ENCODE data around the gene PRRC2A.

The PRRC2A gene

GRCh38 chr6:31631209-31631608 lies 10.7 kb downstream of the PRRC2A start:
- Histone ChIP-seq H3K4me1 (ENCODE audit: control insufficient read depth, insufficient read depth, low read length) (no peaks in the 10 kb centered on the region), H3K4me2 (ENCODE audit: low read length) (no peak overlapping the region), H3K9ac (ENCODE audit: low read depth, low read length) (no peak overlapping the region), H3K27me3 (ENCODE audit: control insufficient read depth, insufficient read depth, low read length) (no peaks in the 10 kb centered on the region), H3K9me3 (replicated peaks; ENCODE audit: low read length) (no peaks in the 10 kb centered on the region), H3K36me3 (ENCODE audit: insufficient read depth, low read length) (peaks cover 96% of the 10 kb centered on the region), H3K4me3 (ENCODE audit: low read length) (no peak overlapping the region)

- H3K4me3 ChIP-seq (ENCODE audit: low read length) = no peak overlapping the region
These were observed 11.3 kb downstream of the PRRC2A start for GRCh38 chr6:31631681-31632278.

GRCh38 chr6:31632279-31632946 lies 11.9 kb downstream of the PRRC2A start:
- Histone ChIP-seq H3K9me3 (replicated peaks; ENCODE audit: low read length) (no peaks in the 10 kb centered on the region), H3K4me2 (ENCODE audit: low read length) (no peak overlapping the region), H3K4me3 (ENCODE audit: low read length) (no peak overlapping the region), H3K4me1 (ENCODE audit: control insufficient read depth, insufficient read depth, low read length) (no peaks in the 10 kb centered on the region), H3K9ac (ENCODE audit: low read depth, low read length) (no peak overlapping the region), H3K27me3 (ENCODE audit: control insufficient read depth, insufficient read depth, low read length) (no peaks in the 10 kb centered on the region), H3K36me3 (ENCODE audit: insufficient read depth, low read length) (peaks cover 95% of the 10 kb centered on the region)

More at GRCh38 chr6:31631681-31632278, 11.3 kb downstream of the PRRC2A start:
- Histone ChIP-seq H3K4me2 (ENCODE audit: low read length) (no peak overlapping the region), H3K4me1 (ENCODE audit: control insufficient read depth, insufficient read depth, low read length) (no peaks in the 10 kb centered on the region), H3K9ac (ENCODE audit: low read depth, low read length) (no peak overlapping the region), H3K9me3 (replicated peaks; ENCODE audit: low read length) (no peaks in the 10 kb centered on the region), H3K27me3 (ENCODE audit: control insufficient read depth, insufficient read depth, low read length) (no peaks in the 10 kb centered on the region), H3K36me3 (ENCODE audit: insufficient read depth, low read length) (peaks cover 96% of the 10 kb centered on the region)

GRCh38 chr6:31633447-31633846 lies 12.9 kb downstream of the PRRC2A start:
- Histone ChIP-seq H3K4me1 (ENCODE audit: control insufficient read depth, insufficient read depth, low read length) (no peaks in the 10 kb centered on the region), H3K4me3 (ENCODE audit: low read length) (no peak overlapping the region), H3K36me3 (ENCODE audit: insufficient read depth, low read length) (peaks cover 90% of the 10 kb centered on the region), H3K9me3 (replicated peaks; ENCODE audit: low read length) (no peaks in the 10 kb centered on the region), H3K4me2 (ENCODE audit: low read length) (no peak overlapping the region), H3K27me3 (ENCODE audit: control insufficient read depth, insufficient read depth, low read length) (no peaks in the 10 kb centered on the region), H3K9ac (ENCODE audit: low read depth, low read length) (no peak overlapping the region)

GRCh38 chr6:31634131-31634530 lies 13.6 kb downstream of the PRRC2A start:
- Histone ChIP-seq H3K9me3 (replicated peaks; ENCODE audit: low read length) (no peaks in the 10 kb centered on the region), H3K4me1 (ENCODE audit: control insufficient read depth, insufficient read depth, low read length) (peaks cover 4% of the 10 kb centered on the region), H3K27me3 (ENCODE audit: control insufficient read depth, insufficient read depth, low read length) (no peaks in the 10 kb centered on the region), H3K9ac (ENCODE audit: low read depth, low read length) (no peak overlapping the region), H3K4me3 (ENCODE audit: low read length) (no peak overlapping the region), H3K4me2 (ENCODE audit: low read length) (no peak overlapping the region), H3K36me3 (ENCODE audit: insufficient read depth, low read length) (peaks cover 90% of the 10 kb centered on the region)

GRCh38 chr6:31634969-31635575 lies 14.6 kb downstream of the PRRC2A start:
- Histone ChIP-seq H3K4me1 (ENCODE audit: control insufficient read depth, insufficient read depth, low read length) (peaks cover 12% of the 10 kb centered on the region), H3K4me2 (ENCODE audit: low read length) (no peak overlapping the region), H3K36me3 (ENCODE audit: insufficient read depth, low read length) (peaks cover 90% of the 10 kb centered on the region), H3K9ac (ENCODE audit: low read depth, low read length) (no peak overlapping the region), H3K9me3 (replicated peaks; ENCODE audit: low read length) (no peaks in the 10 kb centered on the region), H3K4me3 (ENCODE audit: low read length) (no peak overlapping the region), H3K27me3 (ENCODE audit: control insufficient read depth, insufficient read depth, low read length) (no peaks in the 10 kb centered on the region)

- Histone ChIP-seq H3K9me3 (replicated peaks; ENCODE audit: low read length) (no peaks in the 10 kb centered on the region), H3K4me2 (ENCODE audit: low read length) (no peak overlapping the region), H3K36me3 (ENCODE audit: insufficient read depth, low read length) (peaks cover 91% of the 10 kb centered on the region), H3K4me3 (ENCODE audit: low read length) (no peak overlapping the region), H3K4me1 (ENCODE audit: control insufficient read depth, insufficient read depth, low read length) (peaks cover 14% of the 10 kb centered on the region), H3K9ac (ENCODE audit: low read depth, low read length) (no peak overlapping the region), H3K27me3 (ENCODE audit: control insufficient read depth, insufficient read depth, low read length) (no peaks in the 10 kb centered on the region)
These were observed 16.4 kb downstream of the PRRC2A start for GRCh38 chr6:31636698-31637596.

- H3K36me3 ChIP-seq (ENCODE audit: insufficient read depth, low read length) = peaks cover 83% of the 10 kb centered on the region
- no peaks in the 10 kb centered on the region for H3K27me3 ChIP-seq (ENCODE audit: control insufficient read depth, insufficient read depth, low read length)
- no peaks in the 10 kb centered on the region for H3K9me3 ChIP-seq (replicated peaks; ENCODE audit: low read length)
- H3K4me1 ChIP-seq (ENCODE audit: control insufficient read depth, insufficient read depth, low read length) = peaks cover 14% of the 10 kb centered on the region
- no peak overlapping the region for H3K4me2 ChIP-seq (ENCODE audit: low read length)
- no peak overlapping the region for H3K4me3 ChIP-seq (ENCODE audit: low read length)
- H3K9ac ChIP-seq (ENCODE audit: low read depth, low read length) = no peak overlapping the region
These were observed 18.5 kb downstream of the PRRC2A start for GRCh38 chr6:31639043-31639442.

GRCh38 chr6:31639449-31639861 lies 18.9 kb downstream of the PRRC2A start:
- no peaks in the 10 kb centered on the region for H3K9me3 ChIP-seq (replicated peaks; ENCODE audit: low read length)
- H3K27me3 ChIP-seq (ENCODE audit: control insufficient read depth, insufficient read depth, low read length) = no peaks in the 10 kb centered on the region
- peaks cover 14% of the 10 kb centered on the region for H3K4me1 ChIP-seq (ENCODE audit: control insufficient read depth, insufficient read depth, low read length)

GRCh38 chr6:31640612-31641011 lies 20.1 kb downstream of the PRRC2A start:
- no peak overlapping the region for H3K4me2 ChIP-seq (ENCODE audit: low read length)
- no peaks in the 10 kb centered on the region for H3K27me3 ChIP-seq (ENCODE audit: control insufficient read depth, insufficient read depth, low read length)
- peaks cover 14% of the 10 kb centered on the region for H3K4me1 ChIP-seq (ENCODE audit: control insufficient read depth, insufficient read depth, low read length)
- H3K36me3 ChIP-seq (ENCODE audit: insufficient read depth, low read length) = peaks cover 83% of the 10 kb centered on the region
- no peak overlapping the region for H3K9ac ChIP-seq (ENCODE audit: low read depth, low read length)
- H3K4me3 ChIP-seq (ENCODE audit: low read length) = no peak overlapping the region
- H3K9me3 ChIP-seq (replicated peaks; ENCODE audit: low read length) = no peaks in the 10 kb centered on the region

More at GRCh38 chr6:31639449-31639861, 18.9 kb downstream of the PRRC2A start:
- peaks cover 83% of the 10 kb centered on the region for H3K36me3 ChIP-seq (ENCODE audit: insufficient read depth, low read length)
- H3K4me3 ChIP-seq (ENCODE audit: low read length) = no peak overlapping the region
- no peak overlapping the region for H3K9ac ChIP-seq (ENCODE audit: low read depth, low read length)
- H3K4me2 ChIP-seq (ENCODE audit: low read length) = no peak overlapping the region

GRCh38 chr6:31641370-31641769 lies 20.9 kb downstream of the PRRC2A start:
- Histone ChIP-seq H3K4me2 (ENCODE audit: low read length) (no peak overlapping the region), H3K27me3 (ENCODE audit: control insufficient read depth, insufficient read depth, low read length) (no peaks in the 10 kb centered on the region), H3K9ac (ENCODE audit: low read depth, low read length) (no peak overlapping the region), H3K9me3 (replicated peaks; ENCODE audit: low read length) (no peaks in the 10 kb centered on the region), H3K4me1 (ENCODE audit: control insufficient read depth, insufficient read depth, low read length) (peaks cover 14% of the 10 kb centered on the region), H3K36me3 (ENCODE audit: insufficient read depth, low read length) (peaks cover 81% of the 10 kb centered on the region), H3K4me3 (ENCODE audit: low read length) (no peak overlapping the region)
